Osteocyte (in vitro differentiated cells): Measurements from ENCODE around the gene BAIAP2L2. TPM values are rescaled to one million over a fixed set of nuclear protein-coding genes. Genes with fewer than 3 reads are reported as not detected.
"Not testable (repeated sequence)": the region's sequence is repeated elsewhere in the genome, so short reads cannot be mapped to it uniquely, and the experiment has no call there.

Experiments used
- DNase-seq: peaks from one replicate; pipeline ENCODE4 v3.0.0; 2021; ENCODE audit warnings: mixed read lengths; ENCODE audit not compliant: unreplicated experiment; ENCODE audit errors: extremely low spot score
- H3K27ac Mint-ChIP-seq: one replicate; pipeline ENCODE4 v1.8.0; 2021; ENCODE audit warnings: mild to moderate bottlenecking, mixed read lengths; ENCODE audit not compliant: unreplicated experiment
- H3K27me3 Mint-ChIP-seq: one replicate; pipeline ENCODE4 v1.8.0; 2021; ENCODE audit warnings: mixed read lengths; ENCODE audit not compliant: unreplicated experiment
- H3K36me3 Mint-ChIP-seq: one replicate; pipeline ENCODE4 v1.8.0; 2021; ENCODE audit warnings: mixed read lengths; ENCODE audit not compliant: unreplicated experiment
- H3K4me1 Mint-ChIP-seq: one replicate; pipeline ENCODE4 v1.8.0; 2021; ENCODE audit warnings: mixed read lengths; ENCODE audit not compliant: unreplicated experiment
- H3K4me3 Mint-ChIP-seq: one replicate; pipeline ENCODE4 v1.8.0; 2021; ENCODE audit warnings: mild to moderate bottlenecking, moderate library complexity, mixed read lengths; ENCODE audit not compliant: unreplicated experiment
- H3K9me3 Mint-ChIP-seq: one replicate; pipeline ENCODE4 v1.8.0; 2021; ENCODE audit warnings: mixed read lengths; ENCODE audit not compliant: unreplicated experiment
- total RNA-seq: library from RNA; stranded (reverse); gene quantifications from 2 replicates; pipeline ENCODE4 v1.2.1, GENCODE V29; 2021
- TF ChIP-seq, protein P1 (sequence below): fragments of 200-600 bp; sonication (generic); IDR thresholded peaks from 2 replicates; pipeline ENCODE4 v1.5.0; 2021; ENCODE audit warnings: antibody characterized with exemption, mild to moderate bottlenecking, moderate library complexity

BAIAP2L2 gene
- total RNA-seq, 1 donor from 2014 or later: 0.48 TPM

DNA sequence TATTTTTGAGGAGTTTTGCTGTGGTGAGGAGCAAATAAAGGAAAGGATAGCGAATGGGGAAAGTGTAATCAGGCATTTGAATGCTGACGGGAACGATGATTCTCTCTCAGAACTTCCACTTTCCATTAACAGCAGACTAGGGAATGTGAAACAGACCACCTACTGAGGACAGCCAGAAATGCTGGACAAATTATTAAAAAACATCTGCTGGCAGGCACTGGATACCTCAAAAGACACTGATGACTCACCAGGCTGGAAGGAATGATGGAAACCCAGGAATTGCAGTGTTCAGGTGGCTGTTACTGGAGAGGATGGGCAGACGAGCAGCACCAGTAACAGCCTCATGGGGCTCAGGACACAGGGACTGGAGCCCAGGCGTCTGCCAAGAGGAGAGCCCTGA lies 37.8 kb upstream of the BAIAP2L2 start:
- no peak overlapping the region for H3K4me3 Mint-ChIP-seq
- DNase-seq: no peak
- H3K4me1 Mint-ChIP-seq: peaks cover 18% of the 10 kb centered on the region
- TF ChIP-seq, protein P1, sequence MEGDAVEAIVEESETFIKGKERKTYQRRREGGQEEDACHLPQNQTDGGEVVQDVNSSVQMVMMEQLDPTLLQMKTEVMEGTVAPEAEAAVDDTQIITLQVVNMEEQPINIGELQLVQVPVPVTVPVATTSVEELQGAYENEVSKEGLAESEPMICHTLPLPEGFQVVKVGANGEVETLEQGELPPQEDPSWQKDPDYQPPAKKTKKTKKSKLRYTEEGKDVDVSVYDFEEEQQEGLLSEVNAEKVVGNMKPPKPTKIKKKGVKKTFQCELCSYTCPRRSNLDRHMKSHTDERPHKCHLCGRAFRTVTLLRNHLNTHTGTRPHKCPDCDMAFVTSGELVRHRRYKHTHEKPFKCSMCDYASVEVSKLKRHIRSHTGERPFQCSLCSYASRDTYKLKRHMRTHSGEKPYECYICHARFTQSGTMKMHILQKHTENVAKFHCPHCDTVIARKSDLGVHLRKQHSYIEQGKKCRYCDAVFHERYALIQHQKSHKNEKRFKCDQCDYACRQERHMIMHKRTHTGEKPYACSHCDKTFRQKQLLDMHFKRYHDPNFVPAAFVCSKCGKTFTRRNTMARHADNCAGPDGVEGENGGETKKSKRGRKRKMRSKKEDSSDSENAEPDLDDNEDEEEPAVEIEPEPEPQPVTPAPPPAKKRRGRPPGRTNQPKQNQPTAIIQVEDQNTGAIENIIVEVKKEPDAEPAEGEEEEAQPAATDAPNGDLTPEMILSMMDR: no peak
- H3K9me3 Mint-ChIP-seq: no peaks in the 10 kb centered on the region
- H3K27me3 Mint-ChIP-seq: no peaks in the 10 kb centered on the region
- peaks cover 6% of the 10 kb centered on the region for H3K36me3 Mint-ChIP-seq
- peak overlapping the region; percentile 53 for H3K27ac Mint-ChIP-seq

DNA sequence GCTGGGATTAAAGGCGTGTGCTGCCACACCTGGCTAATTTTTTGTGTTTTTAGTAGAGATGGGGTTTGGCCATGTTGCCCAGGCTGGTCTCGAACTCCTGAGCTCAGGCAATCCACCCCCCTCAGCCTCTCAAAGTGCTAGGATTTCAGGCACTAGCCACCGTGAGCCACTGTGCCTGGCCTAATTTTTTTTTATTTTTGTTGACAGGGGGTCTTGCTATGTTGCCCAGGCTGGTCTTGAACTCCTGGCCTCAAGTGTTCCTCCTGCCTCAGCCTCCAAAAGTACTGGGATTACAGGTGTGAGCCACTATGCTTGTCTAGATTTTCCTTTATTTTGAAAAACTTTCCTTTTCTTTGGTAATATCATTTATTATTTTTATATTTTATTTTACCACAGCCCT lies 35.7 kb upstream of the BAIAP2L2 start:
- H3K36me3 Mint-ChIP-seq, DNase-seq, H3K27me3 Mint-ChIP-seq, H3K4me3 Mint-ChIP-seq, H3K27ac Mint-ChIP-seq, H3K9me3 Mint-ChIP-seq: not testable (repeated sequence)
- peaks cover 21% of the 10 kb centered on the region for H3K4me1 Mint-ChIP-seq

DNA sequence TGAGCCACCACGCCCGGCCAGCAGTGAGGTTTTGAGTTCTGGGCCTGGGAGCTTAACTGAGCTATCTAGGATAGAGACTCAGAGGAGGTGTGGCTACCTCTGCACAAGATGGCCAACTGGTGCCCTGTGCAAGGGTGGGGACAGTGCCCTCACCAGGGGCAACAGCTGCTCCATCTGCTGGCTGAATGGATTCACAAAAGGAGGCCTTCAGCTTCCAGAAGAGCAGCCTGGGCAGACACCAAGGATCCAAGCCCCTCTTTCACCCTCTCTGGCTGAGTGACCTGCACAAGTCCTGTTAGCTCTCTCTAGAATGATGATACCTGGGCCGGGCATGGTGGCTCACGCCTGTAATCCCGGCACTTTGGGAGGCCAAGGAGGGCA lies 33.5 kb upstream of the BAIAP2L2 start:
- Mint-ChIP-seq H3K27ac (no peak overlapping the region), H3K4me1 (peaks cover 21% of the 10 kb centered on the region), H3K4me3 (no peak overlapping the region), H3K36me3 (peaks cover 10% of the 10 kb centered on the region), H3K9me3 (no peaks in the 10 kb centered on the region), H3K27me3 (no peaks in the 10 kb centered on the region)
- TF ChIP-seq, protein P1: no peak
- no peak for DNase-seq

DNA sequence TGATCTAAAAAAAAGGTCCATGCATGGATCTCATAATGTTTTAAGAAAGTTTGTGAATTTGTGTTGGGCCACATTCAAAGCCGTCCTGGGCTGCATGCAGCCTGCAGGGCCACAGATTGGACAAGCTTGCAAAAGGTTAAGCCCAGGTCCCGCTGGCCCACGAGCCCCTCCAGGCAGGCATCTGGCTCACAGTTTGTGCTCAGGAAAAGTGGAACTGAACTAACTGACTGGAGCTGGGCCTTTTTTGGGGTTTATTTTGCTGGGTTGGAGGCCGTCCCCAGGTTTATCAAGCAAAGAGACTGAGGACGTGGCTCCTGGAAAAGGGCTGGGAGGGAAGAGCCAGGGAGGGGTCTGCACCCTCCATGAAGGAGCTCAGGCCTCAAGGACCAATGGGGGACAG lies 32.1 kb upstream of the BAIAP2L2 start:
- TF ChIP-seq, protein P1: no peak
- H3K27me3 Mint-ChIP-seq: no peaks in the 10 kb centered on the region
- H3K36me3 Mint-ChIP-seq: peaks cover 14% of the 10 kb centered on the region
- H3K9me3 Mint-ChIP-seq: no peaks in the 10 kb centered on the region
- H3K4me3 Mint-ChIP-seq: no peak overlapping the region
- H3K27ac Mint-ChIP-seq: no peak overlapping the region
- no peak for DNase-seq
- H3K4me1 Mint-ChIP-seq: peaks cover 11% of the 10 kb centered on the region

DNA sequence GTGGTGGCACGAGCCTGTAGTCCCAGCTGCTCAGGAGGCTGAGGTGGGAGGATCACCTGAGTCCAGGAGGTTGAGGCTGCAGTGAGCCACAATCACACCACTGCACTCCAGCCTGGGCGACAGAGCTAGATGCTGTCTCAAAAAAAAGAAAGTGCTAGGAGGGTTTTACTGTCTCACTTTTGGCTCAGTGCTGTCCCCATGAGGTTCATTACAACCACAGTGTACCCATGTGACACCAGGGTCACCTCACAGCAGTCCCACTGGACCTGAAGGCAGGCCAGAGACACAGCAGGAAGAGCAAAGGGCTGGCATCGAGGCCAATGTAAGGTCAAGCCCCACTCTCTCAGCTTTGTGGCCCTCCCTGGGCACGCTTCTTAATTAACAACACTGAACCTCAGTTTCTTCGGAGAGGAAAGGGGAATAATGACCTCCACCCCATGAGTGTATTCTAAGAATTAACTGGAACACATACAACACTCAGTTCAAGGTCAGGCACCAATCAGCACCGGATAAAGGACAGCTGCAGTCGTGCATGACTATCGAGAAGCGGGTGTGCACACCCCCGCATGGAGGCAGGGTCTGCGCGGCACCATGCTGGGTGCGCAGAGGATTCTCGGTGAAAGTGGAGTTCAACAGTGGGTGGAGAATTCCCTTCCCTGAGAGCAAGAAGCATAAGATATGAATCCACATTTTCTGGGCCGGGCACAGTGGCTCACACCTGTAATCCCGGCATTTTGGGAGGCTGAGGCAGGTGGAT lies 30.9 kb upstream of the BAIAP2L2 start:
- H3K4me1 Mint-ChIP-seq: peaks cover 8% of the 10 kb centered on the region
- H3K9me3 Mint-ChIP-seq: no peaks in the 10 kb centered on the region
- TF ChIP-seq, protein P1: no peak
- H3K27me3 Mint-ChIP-seq: no peaks in the 10 kb centered on the region
- H3K27ac Mint-ChIP-seq: no peak overlapping the region
- DNase-seq: no peak
- peaks cover 14% of the 10 kb centered on the region for H3K36me3 Mint-ChIP-seq
- no peak overlapping the region for H3K4me3 Mint-ChIP-seq
